Measurements from ENCODE around the gene DLG2.
"Not testable (repeated sequence)": the region's sequence is repeated elsewhere in the genome, so short reads cannot be mapped to it uniquely, and the experiment has no call there.

DLG2 gene

GRCh38 chr11:85028329-85029101 lies 598.6 kb downstream of the DLG2 start:
- DNase-seq (ENCODE audit: low read depth in 2 of 2) = no peak

GRCh38 chr11:85027346-85027745 lies 599.8 kb downstream of the DLG2 start:
- no peak for DNase-seq (ENCODE audit: low read depth in 2 of 2)

- no peak for DNase-seq (ENCODE audit: low read depth in 2 of 2)
Observed at GRCh38 chr11:85021058-85021457, 606.1 kb downstream of the DLG2 start.

GRCh38 chr11:84993386-84993785 lies 633.8 kb downstream of the DLG2 start:
- no peak for DNase-seq (ENCODE audit: low read depth in 2 of 2)

- no peak for DNase-seq (ENCODE audit: low read depth in 2 of 2)
Observed at GRCh38 chr11:84990141-84990540, 637.0 kb downstream of the DLG2 start.

- DNase-seq (ENCODE audit: low read depth in 2 of 2) = not testable (repeated sequence)
Observed at GRCh38 chr11:84987686-84988187, 639.4 kb downstream of the DLG2 start.

- no peak for DNase-seq (ENCODE audit: low read depth in 2 of 2)
Observed at GRCh38 chr11:84981301-84981700, 645.8 kb downstream of the DLG2 start.

GRCh38 chr11:84969103-84969502 lies 658.0 kb downstream of the DLG2 start:
- no peak for DNase-seq (ENCODE audit: low read depth in 2 of 2)

- DNase-seq (ENCODE audit: low read depth in 2 of 2) = no peak
Observed at GRCh38 chr11:84965484-84965883, 661.7 kb downstream of the DLG2 start.

GRCh38 chr11:84963240-84963639 lies 663.9 kb downstream of the DLG2 start:
- no peak for DNase-seq (ENCODE audit: low read depth in 2 of 2)

- no peak for DNase-seq (ENCODE audit: low read depth in 2 of 2)
Observed at GRCh38 chr11:84962018-84962417, 665.1 kb downstream of the DLG2 start.

- DNase-seq (ENCODE audit: low read depth in 2 of 2) = no peak
Observed at GRCh38 chr11:84958295-84958694, 668.8 kb downstream of the DLG2 start.

- no peak for DNase-seq (ENCODE audit: low read depth in 2 of 2)
Observed at GRCh38 chr11:84950569-84951270, 676.4 kb downstream of the DLG2 start.

GRCh38 chr11:84947970-84948580 lies 679.1 kb downstream of the DLG2 start:
- no peak for DNase-seq (ENCODE audit: low read depth in 2 of 2)

- no peak for DNase-seq (ENCODE audit: low read depth in 2 of 2)
Observed at GRCh38 chr11:84947070-84947469, 680.1 kb downstream of the DLG2 start.

GRCh38 chr11:84930863-84931262 lies 696.3 kb downstream of the DLG2 start:
- no peak for DNase-seq (ENCODE audit: low read depth in 2 of 2)

- DNase-seq (ENCODE audit: low read depth in 2 of 2) = no peak
Observed at GRCh38 chr11:84929738-84930137, 697.4 kb downstream of the DLG2 start.

GRCh38 chr11:84924154-84924692 lies 702.9 kb downstream of the DLG2 start:
- DNase-seq (ENCODE audit: low read depth in 2 of 2) = no peak

- DNase-seq (ENCODE audit: low read depth in 2 of 2) = no peak
Observed at GRCh38 chr11:84923489-84923888, 703.7 kb downstream of the DLG2 start.

- DNase-seq (ENCODE audit: low read depth in 2 of 2) = no peak
Observed at GRCh38 chr11:84922836-84923235, 704.3 kb downstream of the DLG2 start.

- DNase-seq (ENCODE audit: low read depth in 2 of 2) = no peak
Observed at GRCh38 chr11:84922212-84922805, 704.8 kb downstream of the DLG2 start.

GRCh38 chr11:84914511-84914910 lies 712.6 kb downstream of the DLG2 start:
- DNase-seq (ENCODE audit: low read depth in 2 of 2) = no peak

Data from stimulated activated CD4-positive, alpha-beta T cell treated with anti-CD3 and anti-CD28 coated beads, Interleukin-1b, Interleukin-23, amount 100 ng/mL, for 4 hours (primary cell).